ENCODE results near the gene CDK5R1. TPM values are rescaled to one million over a fixed set of nuclear protein-coding genes. Genes with fewer than 3 reads are reported as not detected.
"Not testable (repeated sequence)": the region's sequence is repeated elsewhere in the genome, so short reads cannot be mapped to it uniquely, and the experiment has no call there.

Gene CDK5R1
- polyA plus RNA-seq, 1 experiment = 0.26 TPM

DNA sequence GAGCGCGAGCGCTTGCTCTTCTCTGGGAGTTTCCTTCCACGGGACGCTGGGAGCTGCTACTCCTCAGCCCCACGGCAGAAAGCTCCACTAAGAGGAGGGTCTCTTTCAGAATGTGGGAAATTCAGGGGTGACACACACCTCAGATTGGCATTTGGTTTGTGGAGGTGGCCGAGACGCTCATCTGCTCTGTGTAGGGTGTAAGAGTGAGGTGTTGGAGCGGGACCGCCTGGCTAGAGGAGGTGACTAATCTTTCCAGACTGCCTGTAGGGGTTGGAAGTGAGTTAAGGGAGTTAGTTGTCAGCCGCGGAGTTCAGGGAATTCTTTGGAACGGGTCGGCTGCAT lies 41.7 kb upstream of the CDK5R1 start:
- peak; percentile 5; the same call in 1 of the 2 replicates for TF ChIP-seq CTCF (IDR thresholded peaks at IDR 0.05; ENCODE audit: insufficient read depth, low read depth, low read length)
- no peak for DNase-seq (ENCODE audit: low read depth)
- ChIA-PET POLR2A (no interaction called here), CTCF (interaction anchor here (0.7 to 4.3 kb wide), 10 partner anchors 9 to 507 kb away, joined by 3 to 43 read pairs (median 4); no protein-coding TSS in a partner anchor)
- no peaks in the 10 kb centered on the region for H3K27me3 ChIP-seq (ENCODE audit: control insufficient read depth, insufficient read depth, low read length)
- H3K4me3 ChIP-seq (ENCODE audit: low read depth, low read length) = peak overlapping the region; percentile 97
- H3K36me3 ChIP-seq (ENCODE audit: control insufficient read depth, insufficient read depth, low read length) = peaks cover 4% of the 10 kb centered on the region

DNA sequence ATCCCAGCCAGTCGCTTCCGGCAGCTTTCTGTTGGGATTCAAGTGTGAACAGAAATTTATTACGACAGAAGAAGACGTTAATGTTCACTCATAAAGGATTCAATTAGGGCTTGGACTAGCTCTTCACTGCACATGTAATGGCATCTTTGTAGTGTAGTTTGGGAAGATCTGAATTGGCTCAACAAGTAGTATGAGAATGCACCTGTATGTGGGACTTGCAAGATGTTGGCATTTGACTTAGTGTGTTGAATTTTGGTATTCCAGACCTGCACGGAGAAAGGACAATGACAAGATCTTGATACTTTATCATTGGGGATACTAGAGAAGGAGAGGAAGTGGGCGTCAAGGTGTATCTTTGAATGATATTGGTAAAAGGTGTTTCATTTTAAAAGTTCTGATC lies 41.3 kb upstream of the CDK5R1 start:
- peak overlapping the region; percentile 97 for H3K4me3 ChIP-seq (ENCODE audit: low read depth, low read length)
- no peaks in the 10 kb centered on the region for H3K27me3 ChIP-seq (ENCODE audit: control insufficient read depth, insufficient read depth, low read length)
- CTCF ChIA-PET = interaction anchor here (0.7 to 4.3 kb wide), 6 partner anchors 12 to 214 kb away, joined by 3 to 43 read pairs (median 4); no protein-coding TSS in a partner anchor
- H3K36me3 ChIP-seq (ENCODE audit: control insufficient read depth, insufficient read depth, low read length) = peaks cover 4% of the 10 kb centered on the region
- TF ChIP-seq CTCF (IDR thresholded peaks at IDR 0.05; ENCODE audit: insufficient read depth, low read depth, low read length) = no peak
- DNase-seq (ENCODE audit: low read depth) = no peak
- POLR2A ChIA-PET = no interaction called here

GRCh38 chr17:32445971-32446370 lies 40.8 kb upstream of the CDK5R1 start:
- no peak for TF ChIP-seq CTCF (IDR thresholded peaks at IDR 0.05; ENCODE audit: insufficient read depth, low read depth, low read length)
- no peaks in the 10 kb centered on the region for H3K27me3 ChIP-seq (ENCODE audit: control insufficient read depth, insufficient read depth, low read length)
- POLR2A ChIA-PET = no interaction called here

GRCh38 chr17:32446949-32447348 lies 39.8 kb upstream of the CDK5R1 start:
- peaks cover 4% of the 10 kb centered on the region for H3K36me3 ChIP-seq (ENCODE audit: control insufficient read depth, insufficient read depth, low read length)
- CTCF ChIA-PET = interaction anchor here (0.7 to 4.3 kb wide), 2 partner anchors 16 to 289 kb away, joined by 3 to 32 read pairs; no protein-coding TSS in a partner anchor
- TF ChIP-seq CTCF (IDR thresholded peaks at IDR 0.05; ENCODE audit: insufficient read depth, low read depth, low read length) = no peak

More at GRCh38 chr17:32445971-32446370, 40.8 kb upstream of the CDK5R1 start:
- peaks cover 4% of the 10 kb centered on the region for H3K36me3 ChIP-seq (ENCODE audit: control insufficient read depth, insufficient read depth, low read length)
- CTCF ChIA-PET = interaction anchor here (4.0 to 4.3 kb wide), 2 partner anchors 12 to 17 kb away, joined by 32 to 43 read pairs; no protein-coding TSS in a partner anchor
- H3K4me3 ChIP-seq (ENCODE audit: low read depth, low read length) = no peak overlapping the region
- DNase-seq (ENCODE audit: low read depth) = no peak

GRCh38 chr17:32449963-32450362 lies 36.8 kb upstream of the CDK5R1 start:
- no peak overlapping the region for H3K4me3 ChIP-seq (ENCODE audit: low read depth, low read length)
- H3K36me3 ChIP-seq (ENCODE audit: control insufficient read depth, insufficient read depth, low read length) = peaks cover 9% of the 10 kb centered on the region
- CTCF ChIA-PET = interaction anchor here (2.4 kb wide), 1 partner anchor 12 kb away, joined by 17 read pairs; no protein-coding TSS in a partner anchor
- no peak for DNase-seq (ENCODE audit: low read depth)
- H3K27me3 ChIP-seq (ENCODE audit: control insufficient read depth, insufficient read depth, low read length) = no peaks in the 10 kb centered on the region
- POLR2A ChIA-PET = no interaction called here
- TF ChIP-seq CTCF (IDR thresholded peaks at IDR 0.05; ENCODE audit: insufficient read depth, low read depth, low read length) = no peak

More at GRCh38 chr17:32446949-32447348, 39.8 kb upstream of the CDK5R1 start:
- POLR2A ChIA-PET = no interaction called here
- Histone ChIP-seq H3K27me3 (ENCODE audit: control insufficient read depth, insufficient read depth, low read length) (no peaks in the 10 kb centered on the region), H3K4me3 (ENCODE audit: low read depth, low read length) (no peak overlapping the region)
- no peak for DNase-seq (ENCODE audit: low read depth)

DNA sequence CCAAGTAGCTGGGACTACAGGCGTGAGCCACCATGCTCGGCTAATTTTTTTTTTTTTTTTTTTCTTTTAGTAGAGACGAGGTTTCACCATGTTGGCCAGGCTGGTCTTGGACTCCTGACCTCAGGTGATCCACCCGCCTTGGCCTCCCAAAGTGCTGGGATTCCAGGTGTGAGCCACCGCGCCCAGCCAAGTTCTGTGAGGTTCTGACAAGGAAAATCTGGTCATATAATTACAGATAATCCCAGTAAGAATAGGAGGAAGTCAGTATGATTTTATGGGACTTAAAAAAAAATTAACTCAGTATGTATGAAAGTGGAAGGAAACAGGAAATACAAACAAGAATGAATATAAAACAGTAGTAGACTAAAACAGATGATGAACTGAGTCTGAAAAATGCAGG lies 36.4 kb upstream of the CDK5R1 start:
- H3K36me3 ChIP-seq (ENCODE audit: control insufficient read depth, insufficient read depth, low read length); POLR2A ChIA-PET; H3K4me3 ChIP-seq (ENCODE audit: low read depth, low read length); DNase-seq (ENCODE audit: low read depth); H3K27me3 ChIP-seq (ENCODE audit: control insufficient read depth, insufficient read depth, low read length); CTCF ChIA-PET: not testable (repeated sequence)

All from BJ (cell line).